HUES48 (cell line): ENCODE data around the gene SUN1.

Experiments used
- H3K27ac ChIP-seq: one replicate; pipeline ENCODE4 v1.7.0; 2013; ENCODE audit warnings: low read depth, low read length, inconsistent platforms
- H3K27me3 ChIP-seq: 2 replicates; pipeline ENCODE4 v1.6.1; 2013; ENCODE audit warnings: mild to moderate bottlenecking, low read length; ENCODE audit not compliant: control insufficient read depth, insufficient read depth
- H3K36me3 ChIP-seq: 2 replicates; pipeline ENCODE4 v1.6.1; 2013; ENCODE audit warnings: low read length; ENCODE audit not compliant: control insufficient read depth, insufficient read depth
- H3K4me1 ChIP-seq: 2 replicates; pipeline ENCODE4 v1.6.1; 2013; ENCODE audit warnings: mild to moderate bottlenecking, low read length; ENCODE audit not compliant: control insufficient read depth, insufficient read depth
- H3K4me3 ChIP-seq: 2 replicates; pipeline ENCODE4 v1.5.1; 2013; ENCODE audit warnings: mild to moderate bottlenecking, low read depth, low read length
- H3K9ac ChIP-seq: 2 replicates; pipeline ENCODE4 v1.6.1; 2013; ENCODE audit warnings: mild to moderate bottlenecking, low read depth, low read length, moderate library complexity
- H3K9me3 ChIP-seq: 2 replicates; pipeline ENCODE4 v1.6.1; 2013; ENCODE audit warnings: low read length; ENCODE audit not compliant: control insufficient read depth, insufficient read depth

Gene SUN1

GRCh38 chr7:910931-911431 is 78.7 kb downstream of the SUN1 start:
- Histone ChIP-seq H3K9me3 (no peaks in the 10 kb centered on the region), H3K4me3 (no peak overlapping the region), H3K36me3 (no peaks in the 10 kb centered on the region), H3K27me3 (peaks cover 5% of the 10 kb centered on the region; the same call in 1 of the 2 replicates), H3K27ac (no peak overlapping the region), H3K4me1 (no peaks in the 10 kb centered on the region), H3K9ac (no peak overlapping the region)

- no peak overlapping the region for H3K4me3 ChIP-seq
- H3K36me3 ChIP-seq = no peaks in the 10 kb centered on the region
- peaks cover 5% of the 10 kb centered on the region; the same call in 1 of the 2 replicates for H3K27me3 ChIP-seq
- no peak overlapping the region for H3K9ac ChIP-seq
- H3K4me1 ChIP-seq = no peaks in the 10 kb centered on the region
- no peak overlapping the region for H3K27ac ChIP-seq
- no peaks in the 10 kb centered on the region for H3K9me3 ChIP-seq
Observed at GRCh38 chr7:911791-912480, 79.7 kb downstream of the SUN1 start.

- H3K4me3 ChIP-seq = no peak overlapping the region
- H3K27me3 ChIP-seq = peaks cover 5% of the 10 kb centered on the region; the same call in 1 of the 2 replicates
- H3K4me1 ChIP-seq = no peaks in the 10 kb centered on the region
- H3K9me3 ChIP-seq = no peaks in the 10 kb centered on the region
- H3K36me3 ChIP-seq = no peaks in the 10 kb centered on the region
- no peak overlapping the region for H3K27ac ChIP-seq
- H3K9ac ChIP-seq = no peak overlapping the region
Observed at GRCh38 chr7:913736-914520, 81.7 kb downstream of the SUN1 start.

- Histone ChIP-seq H3K4me1 (no peaks in the 10 kb centered on the region), H3K9ac (no peak overlapping the region), H3K36me3 (no peaks in the 10 kb centered on the region), H3K27me3 (peaks cover under 1% of the 10 kb centered on the region; the same call in 1 of the 2 replicates), H3K4me3 (no peak overlapping the region), H3K9me3 (no peaks in the 10 kb centered on the region), H3K27ac (no peak overlapping the region)
Observed at GRCh38 chr7:914521-915194, 82.4 kb downstream of the SUN1 start.

- Histone ChIP-seq H3K9ac (no peak overlapping the region), H3K27me3 (no peaks in the 10 kb centered on the region), H3K4me3 (no peak overlapping the region), H3K27ac (no peak overlapping the region), H3K36me3 (no peaks in the 10 kb centered on the region), H3K9me3 (no peaks in the 10 kb centered on the region), H3K4me1 (no peaks in the 10 kb centered on the region)
Observed at GRCh38 chr7:915291-916218, 83.3 kb downstream of the SUN1 start.

GRCh38 chr7:916291-916941 is 84.1 kb downstream of the SUN1 start:
- Histone ChIP-seq H3K9me3 (no peaks in the 10 kb centered on the region), H3K4me3 (no peak overlapping the region), H3K4me1 (no peaks in the 10 kb centered on the region), H3K9ac (no peak overlapping the region), H3K36me3 (no peaks in the 10 kb centered on the region), H3K27me3 (no peaks in the 10 kb centered on the region), H3K27ac (no peak overlapping the region)

- Histone ChIP-seq H3K27ac (no peak overlapping the region), H3K9ac (no peak overlapping the region), H3K4me3 (no peak overlapping the region), H3K27me3 (no peaks in the 10 kb centered on the region), H3K4me1 (no peaks in the 10 kb centered on the region), H3K9me3 (no peaks in the 10 kb centered on the region), H3K36me3 (no peaks in the 10 kb centered on the region)
Observed at GRCh38 chr7:917255-918117, 85.2 kb downstream of the SUN1 start.

- H3K9ac ChIP-seq = no peak overlapping the region
- H3K4me3 ChIP-seq = no peak overlapping the region
- no peaks in the 10 kb centered on the region; the same call in 1 of the 2 replicates for H3K4me1 ChIP-seq
- no peaks in the 10 kb centered on the region for H3K36me3 ChIP-seq
- H3K9me3 ChIP-seq = no peaks in the 10 kb centered on the region
- H3K27me3 ChIP-seq = no peaks in the 10 kb centered on the region
- H3K27ac ChIP-seq = no peak overlapping the region
Observed at GRCh38 chr7:918118-918425, 85.8 kb downstream of the SUN1 start.

GRCh38 chr7:918441-919113 is 86.3 kb downstream of the SUN1 start:
- Histone ChIP-seq H3K9ac (no peak overlapping the region), H3K9me3 (no peaks in the 10 kb centered on the region), H3K27ac (no peak overlapping the region), H3K27me3 (no peaks in the 10 kb centered on the region), H3K4me1 (no peaks in the 10 kb centered on the region; the same call in 1 of the 2 replicates), H3K4me3 (no peak overlapping the region), H3K36me3 (no peaks in the 10 kb centered on the region)
